TTC549 (cell line): ENCODE data around the gene ABHD17C.

ENCODE experiments used
- FAIRE-seq: peaks from 2 replicates; lab custom pipeline; 2012; peaks lifted over from hg19 to GRCh38; lab: Jason Lieb, UNC

The ABHD17C gene

GRCh38 chr15:80689716-80690115 lies 5.4 kb upstream of the ABHD17C start:
- no peak for FAIRE-seq

- no peak for FAIRE-seq
These were observed 3.5 kb upstream of the ABHD17C start for GRCh38 chr15:80691575-80691974.

- no peak for FAIRE-seq
These were observed 1.2 kb upstream of the ABHD17C start for GRCh38 chr15:80693682-80694610.

- no peak for FAIRE-seq
These were observed 455 bp upstream of the ABHD17C start for GRCh38 chr15:80694611-80695098.

- FAIRE-seq = no peak
These were observed 976 bp downstream of the ABHD17C start for GRCh38 chr15:80695911-80696661.

GRCh38 chr15:80697075-80697685 lies 2.1 kb downstream of the ABHD17C start:
- FAIRE-seq = no peak

- FAIRE-seq = no peak
These were observed 3.6 kb downstream of the ABHD17C start for GRCh38 chr15:80698676-80699075.

GRCh38 chr15:80699981-80700380 lies 4.9 kb downstream of the ABHD17C start:
- FAIRE-seq = no peak

GRCh38 chr15:80701676-80702311 lies 6.7 kb downstream of the ABHD17C start:
- no peak for FAIRE-seq

- FAIRE-seq = no peak
These were observed 8.0 kb downstream of the ABHD17C start for GRCh38 chr15:80703081-80703480.

GRCh38 chr15:80703965-80704364 lies 8.9 kb downstream of the ABHD17C start:
- FAIRE-seq = no peak

- no peak for FAIRE-seq
These were observed 11.1 kb downstream of the ABHD17C start for GRCh38 chr15:80706161-80706560.

- no peak for FAIRE-seq
These were observed 14.4 kb downstream of the ABHD17C start for GRCh38 chr15:80709542-80709941.

- FAIRE-seq = no peak
These were observed 15.8 kb downstream of the ABHD17C start for GRCh38 chr15:80710635-80711554.

GRCh38 chr15:80711886-80712285 lies 16.8 kb downstream of the ABHD17C start:
- no peak for FAIRE-seq

GRCh38 chr15:80712956-80713355 lies 17.8 kb downstream of the ABHD17C start:
- FAIRE-seq = no peak

GRCh38 chr15:80721476-80721875 lies 26.4 kb downstream of the ABHD17C start:
- FAIRE-seq = no peak

- no peak for FAIRE-seq
These were observed 27.7 kb downstream of the ABHD17C start for GRCh38 chr15:80722811-80723210.

GRCh38 chr15:80727196-80727595 lies 32.1 kb downstream of the ABHD17C start:
- no peak for FAIRE-seq

GRCh38 chr15:80727596-80727995 lies 32.5 kb downstream of the ABHD17C start:
- no peak for FAIRE-seq

- no peak for FAIRE-seq
These were observed 35.3 kb downstream of the ABHD17C start for GRCh38 chr15:80730387-80730786.
